Lung microvascular endothelial cell (primary cell): ENCODE measurements around the gene SLC25A22. TPM values are rescaled to one million over a fixed set of nuclear protein-coding genes. Genes with fewer than 3 reads are reported as not detected.

Experiments used
- DNase-seq, 2 donors: peaks; one replicate each; pipeline versions ENCODE4 v3.0.0 to v3.0.0-alpha.2; 2010; ENCODE audit warnings: low read depth in 2 of 2
- total RNA-seq: library from RNA; depleted of rRNA; stranded (reverse); fragments of >200 nt; gene quantifications from 2 replicates; pipeline ENCODE4 v1.2.1, GENCODE V29; 2014

Gene SLC25A22
- total RNA-seq: 4.1 and 6.3 TPM in 2 replicates

DNA sequence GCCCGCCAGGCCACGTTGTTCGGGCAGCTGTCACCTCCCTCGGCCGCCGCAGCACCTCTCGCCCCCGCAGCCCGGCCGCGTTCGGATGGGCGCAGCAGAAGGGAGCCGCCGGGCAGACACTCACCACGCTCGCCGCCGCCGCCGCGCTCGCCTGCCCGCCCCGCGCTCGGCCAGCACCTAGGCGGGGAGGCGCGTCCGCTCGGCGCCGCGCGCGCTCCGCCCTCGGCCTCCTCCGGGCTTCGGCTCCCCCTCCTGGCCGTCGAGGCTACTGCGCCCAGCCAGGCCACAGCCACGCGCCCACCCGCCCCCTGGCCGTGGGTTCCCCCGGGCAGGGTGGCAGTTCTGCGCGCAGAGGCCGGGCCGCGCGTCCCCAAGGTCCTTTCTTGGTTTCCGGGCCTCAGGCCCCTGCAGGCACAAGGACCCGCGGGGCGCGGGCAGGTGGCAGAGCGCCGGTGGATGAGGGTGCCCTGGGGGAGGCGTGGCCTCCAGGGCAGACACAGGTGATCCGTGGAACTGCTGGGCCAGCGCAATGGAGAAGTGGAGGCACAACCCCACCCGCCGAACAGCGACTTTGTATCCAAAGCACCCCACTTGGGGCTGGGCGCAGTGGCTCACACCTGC is at the start of gene SLC25A22:
Gene SLC25A22, minus strand, starts transcription at position 189 of the 621 bp plus-strand sequence. CDS start 3,275 bp downstream, outside the sequence.
- peak; percentile 81 to 87 for DNase-seq

DNA sequence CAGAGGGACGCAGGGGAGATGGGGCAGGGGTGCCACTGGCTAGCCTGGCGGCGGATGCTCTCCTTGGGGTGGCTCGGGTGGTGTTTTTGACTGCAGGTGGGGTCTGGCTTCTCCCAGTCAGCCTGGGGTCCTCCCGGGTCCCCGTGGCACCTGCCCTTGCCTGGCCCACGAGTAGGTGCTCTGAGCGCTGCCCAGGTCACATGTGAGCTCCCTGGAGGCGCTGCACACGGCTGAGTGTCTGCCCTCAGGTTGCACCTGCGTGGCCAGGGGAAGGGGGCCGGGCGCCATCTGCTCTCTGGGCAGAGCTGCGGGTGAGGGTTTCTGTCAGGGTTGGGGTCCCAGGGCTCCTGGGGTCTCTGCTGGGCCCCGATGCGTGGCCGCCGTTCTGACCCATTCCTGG is 49.8 kb upstream of the SLC25A22 start:
- no peak for DNase-seq

DNA sequence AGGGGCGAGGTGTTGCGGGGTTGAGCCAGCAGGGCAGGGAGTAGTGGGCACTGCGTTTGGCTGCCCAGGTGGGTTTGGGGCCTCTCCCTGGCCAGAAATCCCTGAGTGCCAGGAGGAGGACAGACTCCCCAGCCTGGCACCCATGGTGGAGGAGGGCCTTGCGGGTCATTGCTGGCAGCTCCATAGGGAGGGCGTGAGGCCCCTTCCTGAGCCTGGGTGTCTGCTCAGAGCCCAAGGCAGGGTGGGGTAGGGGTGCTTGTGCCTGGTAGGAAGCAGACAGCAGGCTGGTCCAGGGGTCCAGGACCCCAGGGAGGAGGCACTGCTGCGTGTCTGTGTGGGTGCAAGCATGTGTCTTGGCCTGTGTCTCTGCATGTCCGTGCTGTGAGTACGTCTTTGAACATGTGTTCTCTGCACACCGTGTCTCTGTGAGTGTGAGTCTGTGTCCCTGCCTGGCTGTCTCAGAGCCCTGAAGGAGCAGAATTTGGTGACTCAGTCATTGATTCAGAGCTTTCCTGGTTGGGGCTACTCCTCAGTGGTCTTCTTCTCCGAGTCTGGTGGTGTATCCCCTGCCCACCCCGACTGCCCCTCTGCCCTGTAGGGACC is 48.5 kb upstream of the SLC25A22 start:
- no peak for DNase-seq

DNA sequence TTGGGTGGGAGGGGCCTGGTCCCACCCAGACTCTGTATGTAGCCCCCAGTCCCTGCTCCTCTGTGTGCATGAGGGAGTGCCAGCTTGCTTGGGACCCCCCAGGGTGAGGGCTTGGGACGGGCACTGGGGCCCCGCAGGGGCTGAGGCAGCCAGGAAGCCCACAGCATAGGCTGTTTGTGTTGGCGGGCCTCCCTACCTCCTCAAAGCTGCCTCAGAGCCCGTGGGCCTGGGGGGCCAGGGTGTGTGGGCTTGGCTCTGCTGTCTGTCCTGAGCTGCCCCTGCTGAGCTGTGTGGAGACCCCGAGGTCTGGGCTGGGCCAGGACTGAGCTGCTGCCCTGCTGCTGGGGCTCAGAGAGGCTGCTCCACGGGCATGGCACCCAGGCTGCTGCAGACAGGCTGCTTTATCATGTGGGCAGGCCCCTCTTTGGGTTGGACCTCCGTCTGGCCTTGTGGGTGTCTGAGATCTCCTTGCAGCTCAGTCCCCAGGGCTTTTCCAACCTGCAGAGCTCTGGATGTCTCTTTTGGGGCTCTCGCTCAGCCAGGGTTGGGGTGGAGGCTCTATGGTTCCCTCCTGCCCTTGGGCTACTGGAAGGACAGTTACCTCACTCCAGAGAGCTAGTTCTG is 47.9 kb upstream of the SLC25A22 start:
- peak in 1 of 2 donors; percentile 66 for DNase-seq

DNA sequence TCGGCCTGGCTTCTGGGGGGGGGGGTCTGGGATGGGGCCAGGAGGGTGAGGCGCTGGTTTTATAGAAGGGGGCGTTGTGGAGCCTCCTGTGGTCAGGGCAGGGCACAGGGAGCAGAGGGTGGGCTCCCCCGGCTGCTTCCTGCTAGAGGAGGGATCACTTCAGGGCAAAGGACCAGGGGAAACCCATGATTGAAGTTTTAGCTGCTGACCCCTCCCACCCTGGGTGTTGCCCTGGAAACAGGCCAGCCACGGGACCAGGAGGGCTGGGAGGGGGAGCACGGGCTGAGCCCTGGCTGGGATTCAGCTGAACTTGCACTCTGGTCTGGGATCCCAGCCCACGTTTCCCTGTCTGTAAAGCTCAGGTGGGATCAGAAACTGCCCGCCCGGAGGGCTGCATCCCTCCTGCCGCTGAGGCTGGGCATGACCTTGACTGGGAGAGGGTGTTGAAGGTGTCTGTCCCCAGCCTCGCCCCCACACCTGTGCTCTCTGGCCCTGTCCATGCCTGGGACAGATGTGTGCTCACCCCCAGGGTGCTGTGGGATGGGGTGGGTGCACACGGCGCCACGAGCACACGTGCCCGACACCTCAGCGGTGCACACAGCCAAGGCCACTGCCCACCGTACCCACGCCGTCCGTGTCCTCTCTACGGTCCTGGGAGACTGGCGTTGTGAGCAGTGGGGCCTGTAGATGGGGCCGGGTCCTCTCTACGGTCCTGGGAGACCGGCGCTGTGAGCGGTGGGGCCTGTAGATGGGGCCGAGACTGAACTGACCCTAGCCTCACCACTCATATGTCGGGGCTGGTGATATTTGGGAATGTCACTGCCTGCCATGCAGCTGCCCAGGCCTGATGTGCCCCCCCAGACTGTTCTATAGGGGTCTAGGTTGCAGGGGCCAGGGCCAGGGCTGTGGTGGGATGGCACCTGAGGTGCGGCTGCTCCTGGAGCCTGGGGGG is 46.9 kb upstream of the SLC25A22 start:
- peak; percentile 87 to 99 for DNase-seq

DNA sequence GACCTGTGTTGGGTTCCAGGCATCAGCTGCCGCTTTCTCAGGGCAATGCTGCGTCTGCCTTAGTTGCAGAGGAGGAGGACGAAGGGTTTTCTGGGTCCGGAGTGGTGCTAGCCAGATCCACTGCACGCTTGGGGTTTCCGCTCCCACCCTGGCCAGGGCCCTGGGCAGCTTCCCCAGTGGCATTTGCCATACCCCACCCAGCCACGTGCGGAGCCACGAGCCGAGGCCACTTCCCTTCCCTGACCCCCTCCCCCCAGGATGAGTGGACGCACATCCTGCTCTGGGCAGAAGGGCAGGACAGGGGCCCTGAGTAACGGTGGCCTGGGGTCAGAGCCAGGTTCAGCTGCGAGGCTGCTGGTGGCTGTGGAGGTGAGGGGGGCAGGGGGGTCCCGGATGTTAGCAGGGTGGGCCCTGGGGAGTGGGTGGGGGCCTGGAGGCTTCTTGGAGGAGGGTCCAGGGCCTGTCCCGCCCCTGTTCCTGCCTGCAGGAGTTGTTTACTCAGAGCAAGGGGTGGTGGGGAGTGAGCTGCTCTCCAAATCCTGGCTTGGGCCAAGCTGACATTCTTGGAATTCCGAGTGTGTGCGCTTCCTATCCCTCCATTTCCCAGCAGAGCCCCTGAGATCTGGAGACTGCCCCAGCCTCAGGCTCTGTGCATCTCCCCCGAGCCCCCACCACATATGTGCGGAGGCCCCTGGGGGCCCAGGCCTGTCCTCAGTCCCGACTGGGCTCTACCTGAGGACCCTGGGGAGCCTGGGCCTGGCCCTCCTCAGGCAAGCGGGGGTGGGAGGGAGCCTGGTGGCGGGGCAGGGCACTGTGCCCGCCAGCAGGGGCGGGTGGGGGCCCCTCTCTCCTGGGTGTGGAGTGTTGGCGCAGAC is 46.0 kb upstream of the SLC25A22 start:
- peak; percentile 94 to 97 for DNase-seq

DNA sequence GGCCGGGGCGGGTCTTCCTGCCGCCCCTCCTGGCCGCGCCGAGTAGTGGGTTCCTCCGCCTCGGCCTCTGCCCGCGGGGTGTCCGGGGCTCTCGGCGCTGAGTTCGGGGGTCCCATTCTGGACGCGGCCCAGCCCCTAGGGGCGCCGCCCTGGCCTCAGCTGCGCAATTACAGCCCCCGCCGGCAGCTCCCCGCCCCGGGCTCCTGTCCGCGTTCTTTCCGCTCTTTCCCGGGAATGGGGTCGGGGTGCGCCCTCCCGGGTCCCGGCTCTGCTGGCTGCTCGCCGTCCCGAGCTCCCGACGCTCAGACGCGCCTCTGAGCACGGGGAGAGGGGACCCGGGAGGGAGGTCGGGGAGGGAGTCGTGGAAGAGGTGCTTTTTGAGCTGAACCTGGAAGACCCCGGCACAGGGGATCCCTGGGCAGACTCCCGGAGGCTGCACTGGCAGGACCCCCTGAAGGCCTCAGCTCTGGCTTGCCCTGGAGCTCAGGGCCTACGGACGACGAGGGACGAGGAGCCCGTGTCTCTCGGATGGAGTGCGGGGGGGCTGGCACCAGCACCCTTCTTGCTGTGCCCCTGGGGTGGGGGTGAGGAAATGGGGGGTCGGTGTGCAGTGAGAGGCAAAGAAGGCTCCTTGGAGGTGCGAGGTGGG is 45.1 kb upstream of the SLC25A22 start:
- DNase-seq: peak in 1 of 2 donors; percentile 59

DNA sequence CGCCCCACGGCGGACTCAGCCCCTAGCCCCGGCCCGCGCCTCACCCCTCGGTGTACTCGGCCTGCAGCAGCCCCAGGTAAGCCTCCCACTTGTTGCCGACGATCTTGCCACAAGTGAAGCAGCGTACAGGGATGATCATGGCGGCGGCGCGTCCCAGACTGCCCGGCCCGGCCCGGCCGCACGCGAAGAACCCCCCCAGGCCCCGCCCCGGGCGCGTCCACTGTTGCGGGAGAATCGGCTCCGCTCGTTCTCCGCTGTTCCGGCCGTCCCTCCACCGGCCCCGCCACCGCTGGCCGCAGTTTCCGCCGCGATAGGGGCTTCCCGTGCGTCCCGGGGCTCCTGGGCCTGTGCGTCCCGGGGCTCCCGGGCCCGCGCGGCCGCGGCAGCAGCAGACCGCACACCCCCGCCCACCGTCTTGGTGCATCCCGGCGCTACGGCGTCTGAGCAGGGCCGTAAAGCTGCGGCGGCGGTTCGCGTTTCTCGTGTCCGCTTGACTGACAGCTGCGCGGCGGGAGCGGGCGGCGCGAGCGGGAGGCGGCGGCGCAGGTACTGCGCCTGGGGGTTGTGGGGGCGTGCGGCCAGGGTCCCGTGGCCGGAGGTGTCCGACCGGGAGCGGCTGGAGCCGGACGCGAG is 44.4 kb upstream of the SLC25A22 start, which contains the start of the genes POLR2L and TSPAN4:
Gene POLR2L, minus strand, starts transcription at position 160 of the 633 bp plus-strand sequence. Its CDS starts 21 bp downstream, at position 139.
Gene TSPAN4, plus strand, starts transcription at position 483 of the 633 bp plus-strand sequence. CDS start 7,453 bp downstream, outside the sequence.
- DNase-seq: peak; percentile 94 to 97

DNA sequence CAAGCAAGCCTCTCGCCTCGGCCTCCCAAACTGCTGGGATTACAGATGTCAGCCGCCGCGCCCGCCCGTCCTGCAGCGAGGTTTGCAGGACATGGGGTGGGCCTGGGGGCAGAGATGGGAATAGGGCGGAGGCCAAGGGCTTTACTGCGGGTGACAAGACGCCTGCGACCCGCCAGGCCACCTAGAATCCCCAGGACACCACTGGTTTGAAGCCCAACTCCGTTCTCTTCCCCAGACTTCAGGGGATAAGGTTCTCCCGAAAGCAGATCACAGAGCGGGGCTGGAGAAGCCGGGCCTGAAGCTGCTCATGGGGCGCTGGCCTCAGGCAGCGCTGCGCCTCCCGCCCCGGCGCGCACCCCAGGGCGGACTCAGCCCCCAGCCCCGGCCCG is 43.9 kb upstream of the SLC25A22 start:
- peak in 1 of 2 donors; percentile 42 for DNase-seq

DNA sequence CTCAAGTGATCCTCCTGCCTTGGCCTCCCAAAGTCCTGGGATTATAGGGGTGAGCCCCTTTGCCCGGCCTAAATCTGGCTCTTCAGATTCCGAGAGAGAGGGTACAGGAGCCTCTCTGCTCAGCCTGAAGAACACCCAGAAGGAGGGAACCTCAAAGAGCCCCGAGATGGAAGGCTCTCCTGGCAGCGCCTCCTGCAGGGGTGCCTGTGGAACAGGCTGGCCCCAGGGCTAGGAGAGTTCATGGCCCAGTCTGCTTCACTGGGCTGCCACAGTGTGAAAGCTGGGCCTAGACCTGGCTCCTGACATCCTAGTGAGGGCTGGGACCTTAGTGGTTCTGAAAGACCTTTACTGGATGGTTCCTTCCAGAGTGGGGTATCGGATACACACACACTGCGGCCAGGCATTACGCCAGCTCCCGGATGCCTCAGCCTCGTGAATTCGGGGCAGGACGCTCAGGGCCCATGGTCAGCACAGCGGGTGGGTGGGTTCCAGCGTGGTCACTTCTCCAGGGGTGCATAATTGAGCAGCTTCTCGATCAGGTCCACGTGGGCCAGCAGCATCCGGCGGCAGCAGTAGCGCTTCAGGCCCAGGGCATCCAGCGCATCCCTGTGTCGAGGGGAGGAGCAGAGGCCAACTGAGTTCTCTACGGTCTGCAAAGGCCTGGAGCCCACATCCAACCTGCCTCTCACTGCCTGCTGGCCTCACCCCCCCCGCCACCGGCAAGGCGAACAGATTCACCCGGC is 42.0 kb upstream of the SLC25A22 start:
- no peak for DNase-seq

DNA sequence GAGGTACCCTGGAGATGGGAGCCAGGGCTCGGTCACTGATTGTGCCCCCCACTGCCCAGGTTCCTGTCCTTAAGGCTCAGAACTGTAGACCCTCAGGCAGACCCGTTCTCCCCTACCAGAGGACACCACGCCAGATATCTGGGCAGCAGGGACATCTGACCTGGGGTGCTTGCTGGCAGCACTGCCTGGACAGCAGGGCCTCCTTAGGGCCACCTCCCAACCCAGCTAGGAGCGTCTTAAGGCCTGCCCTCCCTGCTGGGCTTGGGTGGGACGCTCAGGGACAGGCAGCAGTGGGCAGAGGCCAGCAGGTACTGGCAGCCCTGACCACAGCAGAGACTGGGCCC is 41.2 kb upstream of the SLC25A22 start:
- no peak for DNase-seq

DNA sequence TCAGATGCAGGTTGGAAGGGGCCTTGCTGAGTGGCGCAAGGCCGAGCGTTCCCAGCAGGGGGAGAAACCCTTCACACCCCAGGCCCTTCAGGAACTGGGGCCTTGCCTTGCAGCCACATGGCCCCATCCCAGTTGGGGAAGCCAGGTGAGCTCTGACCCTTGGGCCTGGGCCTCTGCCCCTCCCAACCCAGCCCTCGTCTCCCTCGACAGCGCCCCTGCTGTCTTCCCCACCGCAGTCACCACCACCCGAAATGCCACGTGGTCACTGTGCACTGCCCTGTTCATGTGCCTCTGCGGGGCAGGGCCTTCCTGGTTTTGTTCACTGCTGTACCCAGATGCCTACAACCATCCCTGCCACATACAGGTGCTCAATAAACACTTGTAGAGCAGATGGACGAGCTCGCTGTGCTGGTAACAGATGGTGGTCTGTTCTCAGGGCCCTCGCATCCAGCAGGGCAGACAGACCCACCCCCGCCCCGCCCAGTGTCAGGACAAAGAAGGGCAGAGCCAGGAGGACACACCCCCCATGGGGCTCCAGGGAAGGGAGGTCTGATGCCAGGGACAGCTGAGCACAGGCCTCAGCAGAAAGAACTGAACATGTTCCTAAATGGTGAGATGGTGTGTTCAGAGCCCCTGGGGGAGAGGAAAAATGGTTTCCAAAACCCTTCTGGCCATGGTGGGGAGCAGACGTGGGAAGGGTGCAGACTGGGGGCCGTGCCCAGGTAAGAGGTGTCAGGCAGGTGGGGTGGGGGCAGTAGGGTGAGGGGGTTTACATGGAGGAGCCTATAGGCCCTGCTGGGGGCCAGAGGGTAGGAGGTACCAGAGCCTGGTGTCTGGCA is 40.6 kb upstream of the SLC25A22 start:
- DNase-seq: peak in 1 of 2 donors; percentile 56

DNA sequence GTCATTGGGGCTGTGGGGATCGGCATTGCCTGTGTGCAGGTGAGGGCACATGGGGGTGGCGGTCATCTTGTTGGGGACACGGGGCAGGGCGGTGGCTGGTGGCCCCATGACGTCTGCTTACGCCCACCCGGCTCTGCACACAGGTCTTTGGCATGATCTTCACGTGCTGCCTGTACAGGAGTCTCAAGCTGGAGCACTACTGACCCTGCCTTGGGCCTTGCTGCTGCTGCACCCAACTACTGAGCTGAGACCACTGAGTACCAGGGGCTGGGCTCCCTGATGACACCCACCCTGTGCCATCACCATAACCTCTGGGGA is 39.9 kb upstream of the SLC25A22 start:
- DNase-seq: no peak

DNA sequence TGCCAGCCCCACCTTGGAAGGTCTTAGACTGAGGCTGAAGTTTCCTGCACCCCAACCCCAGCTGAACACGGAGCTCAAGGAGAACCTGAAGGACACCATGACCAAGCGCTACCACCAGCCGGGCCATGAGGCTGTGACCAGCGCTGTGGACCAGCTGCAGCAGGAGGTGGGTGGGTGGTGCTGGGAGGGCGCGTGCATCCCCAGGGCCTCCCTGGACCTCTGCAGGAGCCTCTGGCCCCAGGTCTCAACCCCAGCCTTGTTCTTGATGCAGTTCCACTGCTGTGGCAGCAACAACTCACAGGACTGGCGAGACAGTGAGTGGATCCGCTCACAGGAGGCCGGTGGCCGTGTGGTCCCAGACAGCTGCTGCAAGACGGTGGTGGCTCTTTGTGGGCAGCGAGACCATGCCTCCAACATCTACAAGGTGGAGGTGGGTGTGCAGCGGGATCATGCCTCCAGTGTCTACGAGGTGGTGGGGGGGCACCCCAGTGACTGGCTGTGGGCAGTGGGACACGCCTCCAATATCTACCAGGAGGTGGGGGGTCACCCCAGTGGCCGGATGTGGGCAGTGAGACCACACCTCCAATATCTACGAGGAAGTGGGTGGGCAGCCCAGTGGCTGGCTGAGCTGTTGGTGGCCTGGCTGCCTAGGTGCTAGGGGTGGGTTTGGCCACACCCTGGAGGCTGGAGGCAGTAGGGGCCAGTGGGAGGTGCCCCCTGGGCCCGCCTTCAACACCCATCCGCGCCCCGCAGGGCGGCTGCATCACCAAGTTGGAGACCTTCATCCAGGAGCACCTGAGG is 39.3 kb upstream of the SLC25A22 start:
- DNase-seq: no peak

DNA sequence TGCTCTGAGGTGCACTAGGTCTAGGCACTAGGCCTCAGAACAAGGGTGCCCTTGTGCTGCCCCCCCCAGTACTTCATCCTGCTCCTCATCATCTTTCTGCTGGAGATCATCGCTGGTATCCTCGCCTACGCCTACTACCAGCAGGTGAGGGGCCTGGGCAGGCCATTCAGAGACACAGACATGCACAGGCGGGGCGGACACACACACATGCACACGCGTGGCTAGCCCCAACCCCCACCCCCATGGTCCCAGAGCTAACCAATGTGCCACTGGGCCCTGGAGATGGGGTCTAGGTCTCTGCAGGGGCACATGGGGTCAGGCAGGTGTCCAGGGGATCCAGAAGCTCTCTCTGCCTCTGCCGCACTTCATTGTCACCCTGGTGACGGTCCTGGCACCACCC is 38.6 kb upstream of the SLC25A22 start:
- no peak for DNase-seq

DNA sequence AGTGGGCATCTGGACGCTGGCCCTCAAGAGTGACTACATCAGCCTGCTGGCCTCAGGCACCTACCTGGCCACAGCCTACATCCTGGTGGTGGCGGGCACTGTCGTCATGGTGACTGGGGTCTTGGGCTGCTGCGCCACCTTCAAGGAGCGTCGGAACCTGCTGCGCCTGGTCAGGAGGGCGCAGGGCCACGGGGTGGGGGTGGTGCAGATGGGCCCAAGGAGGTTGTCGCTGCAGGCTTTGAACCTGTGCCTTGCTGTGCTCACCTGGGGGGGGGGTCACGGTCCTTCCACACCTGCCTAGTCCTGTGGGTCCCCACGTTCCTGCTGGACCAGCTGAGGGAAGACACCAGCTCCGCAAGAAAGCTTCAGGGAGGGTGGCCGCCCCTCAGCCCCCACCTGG is 38.2 kb upstream of the SLC25A22 start:
- no peak for DNase-seq
